ENCODE measurements around the gene F12. TPM values are rescaled to one million over a fixed set of nuclear protein-coding genes. Genes with fewer than 3 reads are reported as not detected.

The F12 gene
- total and polyA plus RNA-seq, 2 donors (not counting 1 experiment from before 2014, with no cell fraction given), result 0.10 to 0.50 TPM

- Histone ChIP-seq H3K9me3 (ENCODE audit: control insufficient read depth, insufficient read depth, low read depth, low read length) (no peaks in the 10 kb centered on the region), H3K27ac (ENCODE audit: insufficient read depth, low read length) (no peak overlapping the region), H3K9ac (ENCODE audit: insufficient read depth, low read length) (no peak overlapping the region), H3K36me3 (ENCODE audit: control insufficient read depth, insufficient read depth, low read length) (peaks cover 7% of the 10 kb centered on the region), H2AFZ (ENCODE audit: low read length) (no peak overlapping the region), H3K79me2 (ENCODE audit: control insufficient read depth, insufficient read depth, low read length) (no peaks in the 10 kb centered on the region), H3K4me1 (ENCODE audit: control insufficient read depth, extremely low read depth, insufficient read depth, low read length) (no peaks in the 10 kb centered on the region), H3K4me2 (ENCODE audit: extremely low read depth, insufficient read depth, low read length) (no peak overlapping the region), H3K4me3 (replicated peaks in 1 of 4; ENCODE audit: control extremely low read depth in 1 of 4, insufficient read depth in 1 of 4, low read depth in 3 of 4, low read length in 4 of 4) (no peak overlapping the region), H3K27me3 (ENCODE audit: control insufficient read depth, insufficient read depth, low read length) (no peaks in the 10 kb centered on the region), H4K20me1 (ENCODE audit: control insufficient read depth, extremely low read depth, insufficient read depth, low read length) (no peaks in the 10 kb centered on the region)
- no peak for DNase-seq (ENCODE audit: low read depth in 2 of 2)
- TF ChIP-seq, protein P1, sequence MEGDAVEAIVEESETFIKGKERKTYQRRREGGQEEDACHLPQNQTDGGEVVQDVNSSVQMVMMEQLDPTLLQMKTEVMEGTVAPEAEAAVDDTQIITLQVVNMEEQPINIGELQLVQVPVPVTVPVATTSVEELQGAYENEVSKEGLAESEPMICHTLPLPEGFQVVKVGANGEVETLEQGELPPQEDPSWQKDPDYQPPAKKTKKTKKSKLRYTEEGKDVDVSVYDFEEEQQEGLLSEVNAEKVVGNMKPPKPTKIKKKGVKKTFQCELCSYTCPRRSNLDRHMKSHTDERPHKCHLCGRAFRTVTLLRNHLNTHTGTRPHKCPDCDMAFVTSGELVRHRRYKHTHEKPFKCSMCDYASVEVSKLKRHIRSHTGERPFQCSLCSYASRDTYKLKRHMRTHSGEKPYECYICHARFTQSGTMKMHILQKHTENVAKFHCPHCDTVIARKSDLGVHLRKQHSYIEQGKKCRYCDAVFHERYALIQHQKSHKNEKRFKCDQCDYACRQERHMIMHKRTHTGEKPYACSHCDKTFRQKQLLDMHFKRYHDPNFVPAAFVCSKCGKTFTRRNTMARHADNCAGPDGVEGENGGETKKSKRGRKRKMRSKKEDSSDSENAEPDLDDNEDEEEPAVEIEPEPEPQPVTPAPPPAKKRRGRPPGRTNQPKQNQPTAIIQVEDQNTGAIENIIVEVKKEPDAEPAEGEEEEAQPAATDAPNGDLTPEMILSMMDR (conservative IDR thresholded peaks at IDR 0.05 in 1 of 2, IDR thresholded peaks at IDR 0.05 in 1 of 2; ENCODE audit: low read depth in 1 of 2, low read length in 2 of 2), result no peak
- no peak for TF ChIP-seq EZH2 (IDR thresholded peaks at IDR 0.05; ENCODE audit: low read length, missing control alignments)
These were observed 31.0 kb upstream of the F12 start for GRCh38 chr5:177440211-177440989.

- Histone ChIP-seq H2AFZ (ENCODE audit: low read length) (no peak overlapping the region), H3K79me2 (ENCODE audit: control insufficient read depth, insufficient read depth, low read length) (no peaks in the 10 kb centered on the region), H3K4me2 (ENCODE audit: extremely low read depth, insufficient read depth, low read length) (no peak overlapping the region), H3K27ac (ENCODE audit: insufficient read depth, low read length) (no peak overlapping the region), H3K4me3 (replicated peaks in 1 of 4; ENCODE audit: control extremely low read depth in 1 of 4, insufficient read depth in 1 of 4, low read depth in 3 of 4, low read length in 4 of 4) (no peak overlapping the region), H3K9ac (ENCODE audit: insufficient read depth, low read length) (no peak overlapping the region), H3K9me3 (ENCODE audit: control insufficient read depth, insufficient read depth, low read depth, low read length) (no peaks in the 10 kb centered on the region), H3K27me3 (ENCODE audit: control insufficient read depth, insufficient read depth, low read length) (no peaks in the 10 kb centered on the region), H3K4me1 (ENCODE audit: control insufficient read depth, extremely low read depth, insufficient read depth, low read length) (no peaks in the 10 kb centered on the region), H4K20me1 (ENCODE audit: control insufficient read depth, extremely low read depth, insufficient read depth, low read length) (no peaks in the 10 kb centered on the region), H3K36me3 (ENCODE audit: control insufficient read depth, insufficient read depth, low read length) (peaks cover 8% of the 10 kb centered on the region)
- no peak for TF ChIP-seq EZH2 (IDR thresholded peaks at IDR 0.05; ENCODE audit: low read length, missing control alignments)
- TF ChIP-seq, protein P1 (conservative IDR thresholded peaks at IDR 0.05 in 1 of 2, IDR thresholded peaks at IDR 0.05 in 1 of 2; ENCODE audit: low read depth in 1 of 2, low read length in 2 of 2), result no peak
- no peak for DNase-seq (ENCODE audit: low read depth in 2 of 2)
These were observed 30.2 kb upstream of the F12 start for GRCh38 chr5:177439518-177440053.

GRCh38 chr5:177438468-177438867, 29.1 kb upstream of the F12 start:
- no peak for DNase-seq (ENCODE audit: low read depth in 2 of 2)
- no peaks in the 10 kb centered on the region for H3K27me3 ChIP-seq (ENCODE audit: control insufficient read depth, insufficient read depth, low read length)
- peaks cover 14% of the 10 kb centered on the region for H3K36me3 ChIP-seq (ENCODE audit: control insufficient read depth, insufficient read depth, low read length)
- no peaks in the 10 kb centered on the region for H3K9me3 ChIP-seq (ENCODE audit: control insufficient read depth, insufficient read depth, low read depth, low read length)
- H3K4me1 ChIP-seq (ENCODE audit: control insufficient read depth, extremely low read depth, insufficient read depth, low read length), result no peaks in the 10 kb centered on the region
- H3K9ac ChIP-seq (ENCODE audit: insufficient read depth, low read length), result no peak overlapping the region
- no peak overlapping the region for H2AFZ ChIP-seq (ENCODE audit: low read length)
- H3K79me2 ChIP-seq (ENCODE audit: control insufficient read depth, insufficient read depth, low read length), result no peaks in the 10 kb centered on the region
- H4K20me1 ChIP-seq (ENCODE audit: control insufficient read depth, extremely low read depth, insufficient read depth, low read length), result no peaks in the 10 kb centered on the region
- no peak overlapping the region for H3K4me2 ChIP-seq (ENCODE audit: extremely low read depth, insufficient read depth, low read length)
- TF ChIP-seq, protein P1 (conservative IDR thresholded peaks at IDR 0.05 in 1 of 2, IDR thresholded peaks at IDR 0.05 in 1 of 2; ENCODE audit: low read depth in 1 of 2, low read length in 2 of 2), result no peak
- TF ChIP-seq EZH2 (IDR thresholded peaks at IDR 0.05; ENCODE audit: low read length, missing control alignments), result no peak
- no peak overlapping the region for H3K4me3 ChIP-seq (replicated peaks in 1 of 4; ENCODE audit: control extremely low read depth in 1 of 4, insufficient read depth in 1 of 4, low read depth in 3 of 4, low read length in 4 of 4)
- no peak overlapping the region for H3K27ac ChIP-seq (ENCODE audit: insufficient read depth, low read length)

All from fibroblast of lung (primary cell).